HG02763 (cell line): Measurements from ENCODE around the gene CHN1.

ENCODE experiments used
- ATAC-seq: cut with Tn5 transposase; IDR thresholded peaks from one replicate; pipeline ENCODE4 v1.9.1; 2021; ENCODE audit warnings: mild to moderate bottlenecking, moderate library complexity; ENCODE audit not compliant: unreplicated experiment

The CHN1 gene

DNA sequence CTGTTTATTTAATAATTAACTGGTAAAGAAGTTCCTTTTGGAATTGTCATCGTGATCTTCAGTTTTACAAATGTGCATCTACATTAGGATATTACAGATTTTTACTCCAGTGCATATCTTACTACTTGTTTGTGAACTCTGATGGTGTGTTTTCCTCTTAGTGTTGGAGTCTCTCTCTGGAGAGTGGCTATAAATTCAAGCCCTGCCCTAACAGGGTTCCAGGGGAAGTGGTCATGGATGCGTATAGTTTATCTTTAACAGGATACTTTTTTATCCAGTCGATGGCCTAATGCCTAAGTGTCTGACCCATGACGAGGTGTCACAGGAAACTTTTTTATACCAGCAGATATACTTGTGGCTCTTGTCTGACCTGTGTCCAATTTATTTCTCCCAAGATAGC, 75.4 kb downstream of the CHN1 start:
- no peak for ATAC-seq

DNA sequence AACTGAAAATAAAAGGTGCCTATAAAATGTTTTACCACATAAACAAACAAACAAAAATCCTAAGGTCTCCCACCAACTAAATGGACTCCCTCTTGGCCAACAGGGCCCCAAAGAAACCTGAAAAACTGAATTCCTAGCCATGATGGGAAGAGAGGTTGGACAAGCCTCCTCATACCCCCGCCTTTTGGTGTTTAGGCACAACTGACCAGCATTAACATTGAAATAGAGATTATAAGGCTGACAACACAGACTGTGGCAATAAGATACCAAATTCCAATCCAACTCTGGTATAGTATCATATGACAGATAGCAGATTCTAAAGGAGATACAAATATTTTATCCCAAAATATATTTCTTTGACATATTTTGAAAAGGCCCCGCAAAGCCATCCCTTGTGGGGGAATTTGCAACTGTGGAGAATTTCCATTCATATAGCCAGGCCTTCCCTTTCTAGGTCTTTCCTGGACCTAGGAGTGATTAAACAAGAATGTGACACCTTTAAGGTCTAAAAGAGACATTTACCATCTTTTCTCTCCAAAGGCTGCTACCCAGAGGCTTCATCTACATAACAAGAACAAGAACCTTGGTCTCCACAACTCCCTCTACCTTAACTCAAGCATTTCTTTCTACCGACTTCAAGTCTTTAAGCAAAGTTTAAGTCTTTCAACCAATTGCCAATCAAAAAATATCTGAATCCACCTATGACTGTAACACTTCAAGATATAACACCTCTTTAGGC, 80.0 kb downstream of the CHN1 start:
- no peak for ATAC-seq

DNA sequence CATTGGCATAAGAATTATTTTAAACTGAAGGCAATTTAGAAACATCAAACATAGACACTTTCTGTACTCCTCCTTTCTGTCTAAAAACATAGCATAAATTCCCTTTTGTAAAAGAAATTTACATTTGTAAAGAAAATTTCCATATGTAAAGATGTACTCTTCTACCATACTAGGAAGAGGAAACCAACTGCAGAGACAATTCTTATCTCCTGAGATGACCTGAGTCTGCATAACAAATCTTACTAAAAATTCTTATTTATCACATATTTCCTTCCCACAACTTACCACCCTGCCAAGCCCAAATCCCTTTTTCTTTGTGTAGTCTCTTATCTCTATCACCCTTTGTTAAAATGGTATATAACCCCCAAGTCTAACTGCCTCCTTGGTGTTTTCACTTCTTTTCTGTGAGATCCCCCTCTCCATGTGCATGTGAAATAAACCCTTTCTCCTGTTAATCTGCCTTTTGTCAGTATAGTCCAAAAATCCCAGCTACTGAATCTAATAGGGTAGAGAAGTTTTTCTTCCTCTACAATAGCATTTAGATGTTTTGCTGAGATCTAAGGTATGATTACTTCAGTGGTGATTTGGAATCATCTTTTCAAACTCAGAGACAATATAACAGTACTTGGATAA, 81.0 kb downstream of the CHN1 start:
- no peak for ATAC-seq

DNA sequence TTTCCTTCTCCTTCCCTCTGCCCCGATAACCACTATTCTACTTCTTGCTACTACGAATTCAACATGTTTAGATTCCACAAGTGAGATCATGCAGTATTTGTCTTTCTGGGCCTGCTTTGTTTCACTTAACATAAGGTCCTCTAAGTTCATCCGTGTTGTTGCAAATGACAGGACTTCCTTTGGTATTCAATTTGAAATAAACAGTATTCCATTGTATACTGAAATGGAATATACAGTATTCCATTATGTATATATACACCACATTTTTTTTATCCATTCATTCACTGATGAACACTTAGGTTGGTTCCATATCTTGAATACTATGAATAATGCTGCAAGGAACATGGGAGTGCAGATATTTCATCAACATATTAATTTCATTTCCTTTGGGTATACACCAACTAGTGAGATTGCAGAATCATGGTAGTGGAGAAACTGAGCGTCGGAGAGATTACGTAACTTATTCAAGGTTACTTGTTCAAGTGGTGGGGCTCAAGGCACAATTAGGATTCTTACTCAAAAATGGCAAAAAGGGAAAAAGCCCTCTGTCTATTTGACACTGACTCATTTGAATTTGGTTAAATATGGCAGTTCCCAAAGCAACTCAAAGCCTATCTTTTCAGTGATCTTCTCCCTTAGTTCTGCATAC, 85.1 kb downstream of the CHN1 start:
- no peak for ATAC-seq

DNA sequence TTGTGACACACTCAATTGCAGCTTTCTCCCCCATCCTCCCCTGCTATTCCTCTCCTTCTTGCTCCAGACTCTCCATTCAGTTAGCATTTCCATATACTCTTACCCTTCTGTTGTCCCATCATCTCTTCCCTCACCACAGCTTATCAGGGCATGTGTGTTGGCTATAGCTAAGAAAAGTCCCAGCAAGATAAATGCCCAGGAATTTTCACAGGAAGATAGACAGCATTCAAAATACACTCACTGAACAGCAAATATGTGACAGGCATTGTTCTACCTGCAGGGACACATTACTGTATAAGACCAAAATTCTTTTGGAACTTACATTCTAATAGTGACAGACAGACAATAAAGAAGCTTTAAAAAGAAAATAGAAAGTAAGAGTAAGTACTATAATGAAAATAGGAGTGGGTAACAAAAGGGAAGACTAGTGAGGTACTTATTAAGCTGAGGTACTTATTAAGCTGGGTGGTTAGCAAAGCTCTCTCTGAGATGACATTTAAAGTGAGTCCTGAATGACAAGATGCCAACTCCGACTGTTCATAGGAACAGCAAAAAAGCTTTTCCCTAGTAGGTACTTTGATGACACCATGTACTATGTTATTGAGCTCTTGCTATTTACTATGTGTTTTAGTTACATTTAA, 86.2 kb downstream of the CHN1 start:
- ATAC-seq = no peak

DNA sequence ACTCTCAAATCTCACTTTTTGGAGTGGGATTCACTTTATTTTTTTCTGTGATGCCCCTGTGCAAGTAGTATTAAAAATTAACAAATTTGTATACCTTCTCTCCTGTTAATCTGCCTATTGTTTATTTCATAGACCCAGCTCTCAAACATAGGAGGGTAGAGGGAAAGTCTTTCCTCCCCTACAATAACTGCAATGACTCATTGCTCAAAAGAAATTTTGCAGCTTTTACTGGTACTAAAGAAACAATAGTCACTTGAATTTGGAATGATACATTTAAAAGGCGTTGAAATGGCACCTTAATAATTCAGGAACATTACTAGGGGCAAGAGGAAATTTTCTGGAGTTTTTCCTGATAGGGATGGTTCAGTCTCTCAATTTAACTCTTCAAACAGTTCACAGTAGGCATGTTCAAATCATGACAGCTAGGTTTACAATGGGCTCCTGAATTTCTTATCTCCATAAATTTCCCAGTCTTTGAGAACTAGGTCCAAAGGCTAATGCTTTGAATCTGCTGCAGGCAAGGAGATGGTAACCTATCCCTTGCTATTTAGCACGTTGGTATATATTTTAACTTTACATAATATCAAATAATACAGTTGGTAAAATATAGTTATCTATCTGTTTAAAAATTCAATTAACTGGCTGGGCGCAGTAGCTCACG, 88.8 kb downstream of the CHN1 start:
- ATAC-seq = no peak

DNA sequence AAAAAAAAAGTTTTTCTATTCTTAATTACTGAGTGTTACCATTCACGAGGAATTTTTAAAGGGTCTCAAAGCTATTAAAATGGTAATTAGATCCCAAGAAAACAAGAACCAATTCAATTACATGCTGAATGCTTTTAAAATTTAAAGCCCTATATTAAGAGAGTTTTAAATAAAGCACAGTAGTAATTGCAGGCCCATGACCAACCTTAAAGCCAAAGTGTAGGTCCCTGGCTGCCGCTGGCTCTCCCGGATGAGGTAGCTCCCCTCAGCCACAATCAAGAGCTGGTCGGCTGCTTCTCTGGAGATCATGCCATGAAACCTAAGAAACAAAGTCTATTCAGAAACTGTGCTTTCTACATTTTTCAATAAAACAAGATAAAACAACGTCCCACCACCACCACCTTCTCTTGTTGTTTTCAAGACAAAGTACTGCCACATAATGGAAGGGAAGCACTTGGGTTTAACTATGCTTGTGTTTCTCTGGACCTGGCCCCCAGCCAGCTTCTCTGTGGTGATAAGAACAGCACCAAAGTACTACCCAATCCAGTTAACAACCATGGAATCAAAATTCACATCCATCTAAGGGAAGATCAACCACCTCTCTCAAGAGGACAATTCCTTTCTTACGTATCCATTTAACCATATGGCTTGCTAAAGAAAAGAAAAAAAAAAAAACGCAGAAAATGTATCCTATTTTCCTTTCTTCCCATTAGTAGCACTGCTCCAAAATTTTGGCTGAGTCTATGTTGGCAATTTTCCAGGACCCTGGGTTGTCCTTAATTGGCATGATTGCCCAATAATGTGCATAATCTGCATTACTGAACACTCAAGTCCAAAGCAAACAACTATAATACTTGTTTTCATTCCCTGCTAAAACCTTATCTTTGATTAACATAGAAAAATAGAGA, 90.1 kb downstream of the CHN1 start:
- no peak for ATAC-seq

DNA sequence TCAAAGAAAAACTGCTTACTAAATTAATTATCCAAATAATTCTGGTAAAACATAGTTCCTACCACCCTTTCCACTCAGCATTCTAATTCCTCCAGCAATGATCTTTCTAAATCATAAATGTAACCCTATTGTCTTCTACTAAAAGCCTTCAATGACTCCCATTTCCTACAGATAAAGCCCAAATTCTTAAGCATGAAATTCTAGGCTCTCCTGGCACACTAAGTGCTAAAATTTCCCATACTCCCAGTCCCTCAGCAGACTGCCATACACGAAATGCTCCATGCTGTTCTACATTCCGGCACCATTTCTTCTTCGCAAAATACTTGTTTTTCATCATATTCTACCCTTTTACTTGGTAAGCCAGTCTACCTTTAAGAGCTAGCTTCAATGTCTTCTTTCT, 96.9 kb downstream of the CHN1 start:
- ATAC-seq = no peak

DNA sequence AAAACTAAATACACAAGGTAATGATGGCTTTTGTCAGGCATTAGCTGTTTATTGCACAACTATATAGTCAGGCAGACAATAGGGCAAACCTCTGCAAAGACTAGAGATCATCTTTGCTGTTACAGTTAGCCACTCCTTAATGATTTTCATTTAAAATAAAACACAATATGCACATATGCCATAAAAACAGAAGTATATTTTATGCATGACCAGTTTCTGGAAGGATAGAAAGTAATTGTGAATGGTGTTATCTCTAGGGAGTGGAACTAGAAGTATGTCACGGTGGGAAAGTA, 102.0 kb downstream of the CHN1 start:
- ATAC-seq = no peak

DNA sequence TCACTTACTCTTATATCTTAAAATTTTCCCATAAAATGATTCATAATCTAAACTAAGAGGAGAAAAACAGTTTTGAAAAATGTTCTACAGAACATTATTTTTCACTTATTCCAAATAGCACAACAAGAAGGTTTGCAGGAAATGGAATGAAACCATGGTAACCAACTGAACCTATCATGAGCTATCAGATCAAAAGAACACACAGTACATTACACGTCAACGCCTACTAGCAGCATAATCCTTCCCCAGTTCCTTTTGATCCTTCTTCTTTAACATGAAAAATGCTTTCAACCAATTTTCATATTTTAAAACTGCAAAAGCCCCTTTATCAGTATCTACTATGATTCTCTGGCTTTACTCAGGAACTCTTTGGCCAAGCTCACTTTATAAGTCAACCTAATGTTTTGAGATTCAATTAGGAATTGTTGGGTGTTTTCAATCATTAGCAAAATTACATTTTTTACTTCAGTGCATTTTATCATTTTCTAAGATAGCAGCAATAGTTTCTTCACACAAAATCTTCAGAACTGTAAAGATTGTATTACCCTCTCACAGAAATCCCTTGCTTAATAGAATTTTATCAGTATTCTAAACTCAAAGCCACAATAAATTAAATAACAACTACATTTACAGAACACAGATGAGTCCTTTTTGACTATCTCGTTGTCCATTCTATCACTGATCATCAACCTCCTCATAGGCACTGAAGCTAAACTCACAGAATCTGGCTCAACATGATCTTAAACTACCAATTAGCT, 102.5 kb downstream of the CHN1 start:
- ATAC-seq = no peak

DNA sequence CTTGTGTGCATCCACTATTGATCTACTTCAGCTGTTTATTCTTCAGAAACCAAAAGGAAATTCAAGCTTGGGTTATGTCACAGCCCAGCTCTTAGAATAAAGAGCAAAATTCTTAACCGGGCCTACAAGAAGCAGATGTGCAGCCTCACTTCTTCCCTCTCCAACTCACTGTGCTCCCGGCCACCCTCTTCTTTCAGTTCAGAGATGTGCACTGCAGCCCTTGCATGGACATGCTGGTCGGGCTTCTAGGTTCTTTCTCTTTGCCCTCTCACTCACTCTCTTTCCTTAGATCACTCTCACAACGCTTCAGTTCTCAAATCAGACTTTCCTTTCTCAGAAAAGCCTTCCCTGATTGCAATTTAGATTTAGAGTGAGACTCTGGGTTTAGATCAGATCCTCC, 104.1 kb downstream of the CHN1 start:
- no peak for ATAC-seq

DNA sequence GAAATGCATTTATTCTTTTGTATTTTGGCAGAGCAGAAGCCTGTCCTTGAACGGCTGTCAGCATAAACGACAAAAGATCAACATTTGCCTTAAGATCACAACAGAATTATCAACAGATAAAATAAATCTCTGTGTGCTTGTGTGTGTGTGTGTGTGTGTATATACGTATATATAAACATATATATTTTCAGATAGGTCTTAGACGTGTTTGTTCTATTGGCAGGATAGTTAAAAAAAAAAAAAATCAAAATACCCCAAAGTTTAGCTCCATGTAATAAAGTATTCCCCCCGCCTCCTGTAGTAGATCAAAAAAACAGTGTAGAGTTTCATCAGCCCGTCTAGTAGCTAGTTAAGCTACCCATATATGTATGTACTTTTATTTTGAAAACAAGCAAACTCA, 107.9 kb downstream of the CHN1 start:
- no peak for ATAC-seq

DNA sequence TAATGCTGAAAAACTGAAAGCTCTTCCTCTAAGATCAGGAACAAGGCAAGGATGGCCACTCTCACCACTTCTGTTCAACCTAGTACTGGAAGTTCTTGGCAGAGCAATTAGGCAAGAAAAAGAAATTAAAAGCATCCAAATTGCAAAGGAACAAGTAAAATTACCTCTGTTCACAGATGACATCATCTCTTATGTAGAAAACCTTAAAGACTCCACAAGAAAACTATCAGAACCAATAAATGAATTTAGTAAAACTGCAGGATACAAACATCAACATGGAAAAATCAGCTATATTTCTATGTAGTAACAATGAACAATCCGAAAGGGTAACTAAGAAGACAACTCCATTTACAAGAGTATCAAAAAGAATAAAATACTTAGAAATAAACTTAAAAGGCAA, 112.2 kb downstream of the CHN1 start:
- no peak for ATAC-seq

DNA sequence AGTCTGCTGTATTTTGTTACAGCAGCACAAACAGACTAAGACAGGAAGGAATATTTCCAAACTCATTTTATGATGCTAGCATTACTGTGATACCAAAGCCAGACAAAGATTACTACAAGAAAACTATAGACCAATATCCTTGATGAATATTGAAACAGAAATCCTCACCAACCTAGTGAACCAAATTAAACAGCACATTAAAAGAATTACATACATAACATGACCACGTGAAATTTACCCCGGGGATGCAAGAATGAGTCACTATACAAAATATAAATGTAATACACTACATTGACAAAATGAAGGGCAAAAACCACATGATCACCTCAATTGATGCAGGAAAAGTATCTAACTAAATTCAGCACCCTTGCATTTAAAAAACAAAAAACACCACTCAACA, 112.6 kb downstream of the CHN1 start:
- ATAC-seq = no peak

DNA sequence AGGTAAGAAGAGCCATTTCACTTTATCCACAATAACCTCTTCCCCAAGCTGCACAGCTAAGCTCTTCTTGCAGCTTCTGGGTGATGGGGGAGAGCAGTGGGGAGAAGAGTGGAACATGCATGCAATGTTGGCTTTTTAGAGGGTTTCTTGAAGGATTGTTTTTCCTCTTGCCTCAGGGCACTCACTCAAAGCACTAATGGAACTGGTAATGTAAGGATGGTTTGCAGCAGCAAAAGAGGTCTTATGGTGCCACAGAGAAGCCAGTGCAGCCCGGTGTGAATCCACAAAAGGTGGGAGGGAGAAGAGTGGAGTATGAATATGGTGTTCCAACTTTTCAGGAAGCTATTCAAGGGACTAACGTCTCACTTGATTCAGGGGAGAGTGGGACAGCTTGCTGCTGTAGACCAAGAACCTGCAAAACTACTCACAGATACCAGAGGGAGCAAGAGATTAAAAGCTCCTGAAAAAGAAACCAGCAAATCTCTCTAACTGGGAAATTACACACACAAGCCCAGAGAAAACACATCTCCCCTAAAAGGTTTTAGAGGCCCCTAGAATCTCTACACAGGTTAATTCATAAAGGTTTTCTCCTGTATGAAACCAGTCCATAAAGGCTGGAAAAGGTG, 116.4 kb downstream of the CHN1 start:
- ATAC-seq = no peak

DNA sequence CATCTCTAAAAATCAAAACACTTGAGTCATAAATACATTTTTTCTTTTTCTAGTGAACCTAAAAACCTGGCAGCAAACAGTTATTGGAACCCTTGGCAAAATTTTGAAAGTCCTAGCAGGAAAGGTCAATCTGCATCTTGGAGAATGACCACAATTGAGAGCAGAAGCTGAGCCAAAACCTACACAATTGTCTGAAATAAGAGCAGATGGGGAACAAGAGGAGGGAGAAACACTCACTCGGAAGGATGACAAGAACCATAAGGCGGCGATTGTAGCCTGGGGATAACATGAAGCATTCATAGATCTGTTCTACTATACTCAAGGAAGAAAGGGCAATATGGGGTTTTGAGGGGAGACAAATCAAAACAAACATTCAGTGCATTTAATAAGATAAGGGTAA, 117.0 kb downstream of the CHN1 start:
- no peak for ATAC-seq

DNA sequence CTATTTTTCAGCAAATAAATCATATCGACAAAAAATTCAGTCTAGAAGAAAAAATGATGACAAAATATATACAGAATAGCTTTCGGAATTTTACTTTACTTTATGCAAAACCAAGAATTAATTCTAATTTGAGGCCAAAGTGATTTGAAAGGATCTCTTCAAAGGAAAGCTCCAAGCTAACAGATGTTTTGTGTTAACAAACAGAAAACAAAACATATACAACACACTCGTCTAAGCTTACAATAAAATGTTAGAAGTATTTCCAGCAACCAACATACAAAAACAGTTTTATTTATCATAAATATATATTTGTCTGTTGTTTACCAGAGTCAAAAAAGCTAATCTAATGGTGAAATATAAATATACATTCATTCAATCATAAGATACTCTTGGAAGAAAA, 122.8 kb downstream of the CHN1 start:
- no peak for ATAC-seq

DNA sequence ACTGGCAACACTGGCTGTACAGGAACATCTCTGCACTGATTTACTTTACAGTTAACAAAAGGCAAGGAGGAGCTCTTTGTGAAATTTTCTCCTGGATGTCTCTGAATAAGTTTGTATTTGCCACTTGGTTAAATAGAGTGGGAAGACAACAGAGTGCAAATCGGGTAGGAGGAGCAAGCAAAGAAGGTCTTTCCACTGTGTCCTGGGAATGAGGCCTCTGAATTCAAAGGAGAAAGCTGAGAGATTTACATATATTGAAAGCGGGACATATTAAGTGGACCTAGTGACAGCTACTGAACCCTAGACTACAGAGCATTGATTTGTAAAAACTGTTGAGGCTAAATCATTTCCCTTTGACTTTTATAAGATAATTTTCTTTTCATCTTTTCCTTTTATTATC, 123.5 kb downstream of the CHN1 start:
- ATAC-seq = no peak

DNA sequence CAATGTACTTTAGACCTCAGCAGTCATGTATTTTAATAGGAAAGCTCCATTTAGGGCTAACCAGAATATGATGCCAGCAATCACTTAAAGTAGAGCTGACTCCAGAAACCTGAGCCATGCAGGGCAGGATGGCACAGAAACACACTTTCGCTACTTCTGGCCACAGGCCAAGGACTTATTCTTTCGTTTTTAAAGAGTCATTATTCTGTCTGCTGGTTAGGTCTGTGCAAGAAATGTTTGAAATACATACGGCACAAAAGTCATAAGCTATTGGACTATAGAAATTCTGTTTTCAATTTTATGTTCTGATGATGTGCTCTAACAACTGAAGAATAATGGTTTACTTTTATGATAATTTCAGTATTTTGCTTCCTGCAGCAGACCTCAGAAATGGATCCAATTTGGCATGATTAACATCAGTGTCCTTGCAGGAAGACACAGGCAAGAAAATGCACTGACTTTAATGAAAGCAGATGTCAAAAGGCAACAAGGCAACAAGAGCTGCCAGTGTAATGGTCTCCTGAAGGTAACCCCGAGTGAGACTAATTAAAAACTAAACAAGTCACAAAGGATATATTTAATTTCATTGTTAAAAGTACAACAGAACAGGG, 126.5 kb downstream of the CHN1 start:
- no peak for ATAC-seq
